DMS79 (cell line): ENCODE data around the gene HDAC5.
"Not testable (repeated sequence)": the region's sequence is repeated elsewhere in the genome, so short reads cannot be mapped to it uniquely, and the experiment has no call there.

Experiments
- DNase-seq: peaks from one replicate; lab custom pipeline; 2025; lab: John Stamatoyannopoulos, UW

The HDAC5 gene

DNA sequence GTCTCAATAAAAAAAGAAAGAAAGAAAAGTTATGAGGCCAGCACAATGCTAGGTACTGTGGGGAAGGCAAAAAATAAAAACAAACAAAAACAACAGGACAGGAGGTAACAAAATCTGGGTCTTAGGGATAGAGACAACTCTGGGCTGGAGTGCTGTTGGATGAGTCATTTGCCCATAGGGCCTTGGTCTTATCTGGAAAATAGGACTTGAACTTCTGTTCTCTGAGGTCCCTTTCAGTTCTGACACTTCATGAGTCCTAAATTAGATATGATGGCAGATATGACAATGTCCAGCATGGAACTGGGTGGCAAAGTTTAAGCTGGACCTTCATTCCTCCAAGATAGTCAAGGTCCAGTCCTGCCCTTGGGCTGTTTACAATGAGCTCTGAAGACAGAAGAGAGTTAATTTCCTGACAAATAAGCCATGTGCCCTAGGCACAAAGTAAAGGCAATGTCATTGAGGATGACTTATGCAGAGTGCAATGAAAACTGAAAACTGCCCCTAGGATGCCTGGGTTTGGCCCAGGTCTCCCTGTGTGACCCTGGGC, 8.9 kb upstream of the HDAC5 start:
- DNase-seq = no peak

- not testable (repeated sequence) for DNase-seq
These were observed 7.9 kb upstream of the HDAC5 start for GRCh38 chr17:44131372-44131771.

DNA sequence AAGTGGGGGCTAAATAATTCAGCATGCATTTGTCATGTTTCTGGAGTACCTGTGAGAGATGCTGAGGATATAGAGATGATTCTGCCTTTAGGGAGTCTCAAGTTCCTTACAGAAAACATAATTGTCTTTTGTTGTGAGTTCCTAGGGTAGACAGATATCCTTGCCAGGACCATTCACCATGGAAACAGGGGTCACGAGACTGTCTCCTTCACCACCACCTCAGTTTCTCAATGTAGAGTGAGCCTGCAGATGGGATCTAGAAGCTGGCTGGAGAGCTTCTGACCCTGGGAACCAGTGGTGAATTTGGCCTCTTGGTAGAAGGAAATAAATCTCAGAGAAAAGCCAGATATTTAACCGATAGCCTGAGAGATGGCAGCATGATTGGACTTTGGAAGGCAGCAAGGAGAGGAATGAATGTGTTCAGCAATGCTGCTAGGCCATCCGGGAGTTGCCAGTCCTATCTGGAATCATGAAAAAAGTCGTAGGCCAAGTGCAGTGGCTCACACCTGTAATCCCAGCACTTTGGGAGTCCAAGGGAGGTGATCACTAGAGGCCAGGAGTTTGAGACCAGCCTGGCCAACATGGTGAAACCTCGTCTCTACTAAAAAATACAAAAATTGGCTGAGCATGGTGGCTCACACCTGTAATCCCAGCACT, 7.4 kb upstream of the HDAC5 start:
- no peak for DNase-seq

GRCh38 chr17:44128383-44128782, 4.9 kb upstream of the HDAC5 start:
- DNase-seq = no peak

DNA sequence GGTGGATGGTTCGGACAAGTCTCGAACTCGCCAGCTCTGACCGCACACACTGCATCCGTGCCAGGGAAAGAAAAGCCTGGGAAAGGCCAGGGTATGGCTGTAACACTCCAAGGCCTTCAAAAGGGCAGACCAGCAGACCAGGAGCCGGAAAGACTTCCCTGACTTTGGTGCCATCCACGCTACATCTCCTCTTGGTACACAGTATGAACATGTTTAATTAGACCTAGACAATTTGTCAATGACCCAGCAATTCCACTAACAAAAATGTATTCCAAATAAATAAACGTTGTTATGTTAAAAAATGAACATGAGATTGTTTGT, 637 bp upstream of the HDAC5 start:
- no peak for DNase-seq

DNA sequence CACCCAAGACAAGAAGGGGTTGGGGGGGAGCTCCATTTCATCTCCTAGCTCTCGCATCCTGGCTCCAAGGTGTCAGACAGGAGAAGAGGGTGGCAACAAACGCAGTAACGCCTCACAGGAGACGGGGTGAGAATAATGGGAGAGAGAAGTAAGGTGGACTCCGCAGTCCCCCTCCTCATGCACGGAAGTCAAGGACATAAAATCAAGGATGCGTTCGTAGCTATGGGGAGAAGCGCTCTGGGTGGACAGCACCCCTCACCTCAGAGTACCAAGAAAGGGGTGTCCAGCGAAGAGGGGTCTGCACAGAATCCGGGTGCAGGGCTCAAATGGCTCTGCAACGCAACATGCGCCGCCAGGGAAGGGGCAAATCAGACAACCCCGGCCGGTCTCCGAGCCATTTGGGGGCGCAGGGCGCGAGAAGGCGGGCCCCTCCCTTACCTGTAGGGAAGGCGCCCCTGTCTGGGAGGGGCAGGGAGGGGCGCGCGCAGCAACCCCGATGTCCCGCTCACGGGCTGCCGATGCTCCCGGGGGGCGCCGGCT, 555 bp downstream of the HDAC5 start:
- no peak for DNase-seq

GRCh38 chr17:44121997-44122815, 1.2 kb downstream of the HDAC5 start:
- no peak for DNase-seq

DNA sequence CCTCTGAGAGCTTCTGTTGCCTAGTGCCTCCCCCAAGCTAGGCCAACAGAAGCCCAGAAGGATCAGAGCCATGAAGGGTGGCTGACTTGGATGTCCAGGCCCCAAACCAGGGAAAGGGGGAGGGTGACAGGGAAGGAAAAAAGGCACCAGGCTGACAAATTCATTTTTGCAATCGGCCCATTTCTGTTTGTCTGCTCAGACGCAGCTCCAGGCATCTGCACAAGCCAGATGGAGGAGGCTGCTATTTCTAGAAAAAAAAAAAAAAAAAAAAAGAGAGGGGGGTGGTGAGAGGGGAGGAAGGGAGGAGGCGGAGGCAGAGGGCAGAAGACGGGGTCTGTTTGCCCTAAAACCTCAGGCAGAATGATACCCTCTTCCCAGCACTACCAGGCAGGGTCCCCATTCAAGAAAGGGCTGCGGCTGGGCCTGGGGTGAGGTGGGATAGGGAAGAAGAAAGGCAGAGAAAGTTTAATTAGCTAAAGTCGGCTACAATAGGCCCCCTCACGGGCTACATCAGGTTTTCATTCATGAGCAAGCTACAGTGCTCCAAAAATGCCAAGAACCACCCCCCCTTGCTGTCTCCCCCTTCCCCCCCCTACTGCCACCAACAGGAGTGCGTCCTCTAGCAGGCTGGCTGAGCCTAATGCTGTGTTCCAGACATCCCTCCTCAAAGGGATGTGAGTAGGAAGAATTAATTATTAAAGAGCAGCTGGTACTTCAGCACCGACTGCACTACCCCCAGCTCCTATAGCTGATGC, 2.4 kb downstream of the HDAC5 start:
- no peak for DNase-seq

DNA sequence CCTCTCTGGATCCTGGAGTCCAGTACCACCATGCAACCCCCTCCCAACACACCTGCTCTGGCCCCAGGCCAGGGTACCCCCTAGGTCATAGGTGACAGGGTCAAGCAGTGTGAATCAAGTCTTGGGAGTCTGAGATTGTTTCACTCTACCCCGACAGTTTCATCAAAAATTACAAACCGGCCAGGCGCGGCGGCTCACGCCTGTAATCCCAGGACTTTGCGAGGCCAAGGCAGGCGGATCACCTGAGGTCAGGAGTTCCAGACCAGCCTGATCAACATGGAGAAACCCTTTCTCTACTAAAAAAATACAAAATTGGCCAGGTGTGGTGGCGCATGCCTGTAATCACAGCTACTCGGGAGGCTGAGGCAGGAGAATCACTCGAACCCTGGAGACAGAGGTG, 3.2 kb downstream of the HDAC5 start:
- DNase-seq = not testable (repeated sequence)

DNA sequence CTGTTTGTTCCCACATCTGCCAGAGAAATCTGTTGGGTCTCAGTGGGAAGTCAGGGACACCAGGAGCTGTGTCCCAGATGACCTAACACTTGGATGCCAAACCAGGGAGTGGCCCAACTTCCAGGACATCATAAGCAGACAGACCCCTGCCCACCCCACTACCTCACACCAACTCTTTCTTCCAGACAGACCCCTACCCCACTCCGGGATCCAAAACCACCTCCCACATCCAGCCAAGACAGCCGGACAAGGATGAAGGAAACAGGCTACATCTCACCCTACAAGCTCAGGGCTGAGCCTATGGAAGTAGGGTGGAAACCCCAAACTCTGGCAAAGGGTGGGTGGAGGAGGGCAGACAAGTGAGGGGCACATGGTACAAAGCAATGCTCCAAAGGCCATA, 3.6 kb downstream of the HDAC5 start:
- DNase-seq = no peak

- DNase-seq = no peak
These were observed 4.4 kb downstream of the HDAC5 start for GRCh38 chr17:44119062-44119461.

DNA sequence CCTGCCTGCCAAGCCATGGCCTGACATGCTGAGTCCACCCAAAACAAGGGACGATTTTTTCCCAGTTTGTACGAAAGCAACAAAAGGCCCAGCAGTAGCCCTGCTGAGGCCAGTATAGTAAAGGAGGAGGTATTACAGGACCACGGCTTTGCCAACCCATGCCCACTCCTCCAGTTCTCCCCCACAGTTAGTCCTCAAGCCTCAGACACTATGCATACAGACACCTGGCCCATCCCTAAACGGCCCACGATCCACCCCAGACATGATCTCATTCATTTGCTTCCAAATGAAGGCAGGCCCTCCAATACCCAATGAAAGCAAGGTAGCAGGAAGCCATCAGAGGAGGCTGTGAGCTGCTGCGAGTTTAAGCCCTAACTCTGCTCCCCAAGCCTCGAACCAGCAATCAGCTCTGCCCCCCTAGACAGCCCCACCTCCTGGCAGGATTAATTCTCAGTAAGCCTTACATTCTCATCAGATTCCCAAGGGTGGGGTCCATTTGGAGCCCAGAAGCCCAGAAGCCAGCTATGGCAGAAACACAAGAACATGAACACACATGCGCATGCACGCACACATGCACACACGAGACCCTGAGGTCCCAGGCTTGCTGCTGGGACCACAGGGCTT, 4.9 kb downstream of the HDAC5 start:
- no peak for DNase-seq

GRCh38 chr17:44117351-44117750, 6.1 kb downstream of the HDAC5 start:
- no peak for DNase-seq

- DNase-seq = no peak
These were observed 7.6 kb downstream of the HDAC5 start for GRCh38 chr17:44115585-44116415.

DNA sequence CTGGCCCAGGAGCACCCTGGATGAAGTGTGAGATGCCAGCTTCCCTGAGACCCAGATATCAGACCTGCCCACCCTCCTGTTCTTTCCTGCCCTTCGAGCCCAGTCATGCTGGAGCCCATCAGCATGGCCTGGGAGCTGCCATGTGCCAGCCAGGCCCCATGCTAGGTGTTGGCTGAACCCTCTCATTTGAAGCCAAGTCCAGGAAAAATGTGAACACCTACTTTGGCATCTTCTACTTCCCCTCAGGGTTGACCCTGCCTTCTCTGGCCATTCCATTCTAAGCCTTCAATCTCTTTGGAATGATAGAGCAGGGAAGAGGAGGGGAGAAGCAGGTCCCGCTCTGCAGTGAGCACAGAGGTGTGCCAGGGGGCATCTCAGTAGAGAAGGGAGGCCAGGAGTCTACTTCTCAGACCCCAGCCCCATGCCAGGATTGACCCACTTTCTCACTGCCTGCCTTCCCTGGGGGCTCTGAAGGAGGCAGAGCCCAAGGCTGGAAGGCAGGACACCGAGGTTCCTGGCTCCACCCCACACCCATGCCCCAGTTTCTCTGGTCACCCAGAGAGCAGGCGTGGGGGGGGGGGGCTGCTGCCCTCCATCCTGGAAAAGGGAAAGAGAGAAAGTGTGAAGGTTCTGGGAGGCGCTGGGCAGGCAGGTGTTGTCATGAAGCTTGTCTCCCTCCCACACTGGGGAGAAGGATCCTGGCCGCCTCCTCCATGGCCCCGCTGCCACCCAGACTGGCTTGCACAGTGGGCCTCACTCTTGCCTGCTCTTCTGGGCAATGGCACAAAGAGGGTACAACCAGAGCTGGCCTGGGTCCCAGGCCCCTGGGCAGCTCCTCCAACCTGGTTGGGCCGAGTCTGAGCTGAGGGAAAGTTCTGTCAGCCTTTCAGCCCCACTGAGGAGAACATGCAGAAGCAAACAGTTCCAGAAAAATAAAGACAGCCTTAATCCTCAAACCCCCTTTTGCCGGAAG, 9.3 kb downstream of the HDAC5 start:
- DNase-seq = no peak

DNA sequence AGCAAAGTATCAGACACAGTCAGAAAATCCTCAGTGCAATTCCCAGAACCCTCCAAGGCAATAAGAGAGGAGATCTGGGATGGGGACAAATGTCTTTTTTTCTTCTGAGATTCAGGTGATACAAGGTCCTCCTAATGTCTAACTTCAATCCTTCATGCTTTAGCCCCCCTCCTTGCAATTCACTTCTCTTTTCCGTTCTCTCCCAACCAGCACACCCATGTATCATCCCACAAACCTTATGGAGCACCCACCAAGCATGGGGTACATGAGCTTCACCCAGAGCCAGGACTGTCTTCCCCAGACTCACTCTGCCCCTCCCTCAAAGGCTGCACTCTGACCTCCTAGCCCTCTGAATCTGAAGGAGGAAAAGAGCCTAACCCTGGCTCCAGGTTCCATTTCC, 10.1 kb downstream of the HDAC5 start:
- DNase-seq = no peak

- DNase-seq = no peak
These were observed 10.9 kb downstream of the HDAC5 start for GRCh38 chr17:44112284-44113280.

- no peak for DNase-seq
These were observed 11.7 kb downstream of the HDAC5 start for GRCh38 chr17:44111777-44112176.
